WTC11 (cell line): ENCODE data around the gene RHOF. TPM values are rescaled to one million over a fixed set of nuclear protein-coding genes. Genes with fewer than 3 reads are reported as not detected.

Experiments
- CBFB ChIP-seq: sonication (generic); formaldehyde crosslinking; IDR thresholded peaks from 2 replicates; pipeline ENCODE4 v1.8.1; 2022; ENCODE audit warnings: mild to moderate bottlenecking, low read depth, missing genetic modification reagents
- CREM ChIP-seq: sonication (generic); formaldehyde crosslinking; IDR thresholded peaks from 2 replicates; pipeline ENCODE4 v1.8.1; 2022; ENCODE audit warnings: mild to moderate bottlenecking, missing genetic modification reagents, moderate library complexity
- GRHL2 ChIP-seq: fragments of 250-450 bp; sonication (Bioruptor Pico); IDR thresholded peaks from 2 replicates; pipeline ENCODE4 v1.8.0; 2022; ENCODE audit warnings: mild to moderate bottlenecking, moderate library complexity; ENCODE audit not compliant: insufficient replicate concordance, severe bottlenecking
- GTF2I ChIP-seq: fragments of 250-450 bp; sonication (Bioruptor Pico); conservative IDR thresholded peaks from 2 replicates; pipeline ENCODE4 v1.4.0; 2021; ENCODE audit warnings: mild to moderate bottlenecking
- IRF2 ChIP-seq: sonication (generic); formaldehyde crosslinking; IDR thresholded peaks from 2 replicates; pipeline ENCODE4 v1.8.0; 2022; ENCODE audit warnings: low read depth, missing genetic modification reagents, borderline replicate concordance
- MXD4 ChIP-seq: fragments of 250-450 bp; sonication (Bioruptor Pico); IDR thresholded peaks from 2 replicates; pipeline ENCODE4 v1.8.0; 2021; ENCODE audit warnings: mild to moderate bottlenecking, moderate library complexity, borderline replicate concordance
- NFATC4 ChIP-seq: fragments of 250-450 bp; sonication (Bioruptor Pico); IDR thresholded peaks from 2 replicates; pipeline ENCODE4 v1.9.0; 2021; ENCODE audit warnings: mild to moderate bottlenecking
- NFYB ChIP-seq: sonication (generic); formaldehyde crosslinking; conservative IDR thresholded peaks from 2 replicates; pipeline ENCODE4 v1.8.0; 2022; ENCODE audit warnings: low read depth, missing genetic modification reagents
- NR3C1 ChIP-seq: sonication (generic); formaldehyde crosslinking; conservative IDR thresholded peaks from 2 replicates; pipeline ENCODE4 v1.8.1; 2023; ENCODE audit warnings: low read depth, mild to moderate bottlenecking, missing genetic modification reagents
- OVOL2 ChIP-seq: fragments of 250-450 bp; sonication (Bioruptor Pico); IDR thresholded peaks from 2 replicates; pipeline ENCODE4 v1.9.0; 2021; ENCODE audit warnings: mild to moderate bottlenecking, borderline replicate concordance
- SMAD3 ChIP-seq: sonication (generic); formaldehyde crosslinking; IDR thresholded peaks from 2 replicates; pipeline ENCODE4 v1.8.0; 2022; ENCODE audit warnings: missing genetic modification reagents, mild to moderate bottlenecking, borderline replicate concordance
- SMAD4 ChIP-seq: sonication (generic); formaldehyde crosslinking; IDR thresholded peaks from 2 replicates; pipeline ENCODE4 v1.8.0; 2022; ENCODE audit warnings: mild to moderate bottlenecking, missing genetic modification reagents
- SOX15 ChIP-seq: fragments of 250-450 bp; sonication (Bioruptor Pico); IDR thresholded peaks from 2 replicates; pipeline ENCODE4 v1.9.0; 2021; ENCODE audit warnings: mild to moderate bottlenecking
- SP1 ChIP-seq: sonication (generic); formaldehyde crosslinking; conservative IDR thresholded peaks from 2 replicates; pipeline ENCODE4 v1.8.1; 2022; ENCODE audit warnings: missing genetic modification reagents
- TCF7 ChIP-seq: sonication (generic); formaldehyde crosslinking; IDR thresholded peaks from 2 replicates; pipeline ENCODE4 v1.8.0; 2022; ENCODE audit warnings: mild to moderate bottlenecking, low read depth, missing genetic modification reagents, moderate library complexity
- TEAD4 ChIP-seq: sonication (generic); formaldehyde crosslinking; IDR thresholded peaks from 2 replicates; pipeline ENCODE4 v1.8.0; 2022; ENCODE audit warnings: mild to moderate bottlenecking, missing genetic modification reagents
- ZBTB21 ChIP-seq: sonication (generic); formaldehyde crosslinking; IDR thresholded peaks from 2 replicates; pipeline ENCODE4 v1.8.1; 2023; ENCODE audit warnings: mild to moderate bottlenecking, missing genetic modification reagents, borderline replicate concordance
- ZNF671 ChIP-seq: fragments of 250-450 bp; sonication (Bioruptor Pico); IDR thresholded peaks from 2 replicates; pipeline ENCODE4 v1.8.0; 2021; ENCODE audit warnings: mild to moderate bottlenecking
- total RNA-seq: library from RNA; stranded (reverse); gene quantifications from 3 replicates; pipeline ENCODE4 v1.2.3, GENCODE V29; 2021
- TF ChIP-seq, protein P1 (sequence below): sonication (generic); formaldehyde crosslinking; IDR thresholded peaks from 2 replicates; pipeline ENCODE4 v1.8.1; 2022; ENCODE audit warnings: mild to moderate bottlenecking, missing genetic modification reagents, moderate library complexity, borderline replicate concordance
- TF ChIP-seq, protein P2 (sequence below): sonication (generic); formaldehyde crosslinking; IDR thresholded peaks from 2 replicates; pipeline ENCODE4 v1.8.1; 2023; ENCODE audit warnings: mild to moderate bottlenecking, moderate library complexity, missing genetic modification reagents
- TF ChIP-seq, protein P3 (sequence below): fragments of 250-450 bp; sonication (Bioruptor Pico); IDR thresholded peaks from 2 replicates; pipeline ENCODE4 v2.1.2; 2022; ENCODE audit warnings: mild to moderate bottlenecking, moderate library complexity
- TF ChIP-seq, protein P4 (sequence below): fragments of 250-450 bp; sonication (Bioruptor Pico); IDR thresholded peaks from 2 replicates; pipeline ENCODE4 v1.9.0; 2021; ENCODE audit warnings: moderate library complexity, mild to moderate bottlenecking, inconsistent platforms, borderline replicate concordance
- TF ChIP-seq, protein P5 (sequence below): fragments of 250-450 bp; sonication (Bioruptor Pico); IDR thresholded peaks from 2 replicates; pipeline ENCODE4 v1.8.0; 2021; ENCODE audit warnings: mild to moderate bottlenecking
- TF ChIP-seq, protein P6 (sequence below): sonication (generic); formaldehyde crosslinking; conservative IDR thresholded peaks from 2 replicates; pipeline ENCODE4 v1.8.1; 2022; ENCODE audit warnings: mild to moderate bottlenecking, missing genetic modification reagents
- TF ChIP-seq, protein P7 (sequence below): sonication (generic); formaldehyde crosslinking; IDR thresholded peaks from 2 replicates; pipeline ENCODE4 v1.8.1; 2023; ENCODE audit warnings: mild to moderate bottlenecking, missing genetic modification reagents, borderline replicate concordance
- TF ChIP-seq, protein P8 (sequence below): sonication (generic); formaldehyde crosslinking; IDR thresholded peaks from 2 replicates; pipeline ENCODE4 v1.8.0; 2022; ENCODE audit warnings: mild to moderate bottlenecking, missing genetic modification reagents

The RHOF gene
- total RNA-seq, 1 experiment from 2014 or later: 45.3 TPM

DNA sequence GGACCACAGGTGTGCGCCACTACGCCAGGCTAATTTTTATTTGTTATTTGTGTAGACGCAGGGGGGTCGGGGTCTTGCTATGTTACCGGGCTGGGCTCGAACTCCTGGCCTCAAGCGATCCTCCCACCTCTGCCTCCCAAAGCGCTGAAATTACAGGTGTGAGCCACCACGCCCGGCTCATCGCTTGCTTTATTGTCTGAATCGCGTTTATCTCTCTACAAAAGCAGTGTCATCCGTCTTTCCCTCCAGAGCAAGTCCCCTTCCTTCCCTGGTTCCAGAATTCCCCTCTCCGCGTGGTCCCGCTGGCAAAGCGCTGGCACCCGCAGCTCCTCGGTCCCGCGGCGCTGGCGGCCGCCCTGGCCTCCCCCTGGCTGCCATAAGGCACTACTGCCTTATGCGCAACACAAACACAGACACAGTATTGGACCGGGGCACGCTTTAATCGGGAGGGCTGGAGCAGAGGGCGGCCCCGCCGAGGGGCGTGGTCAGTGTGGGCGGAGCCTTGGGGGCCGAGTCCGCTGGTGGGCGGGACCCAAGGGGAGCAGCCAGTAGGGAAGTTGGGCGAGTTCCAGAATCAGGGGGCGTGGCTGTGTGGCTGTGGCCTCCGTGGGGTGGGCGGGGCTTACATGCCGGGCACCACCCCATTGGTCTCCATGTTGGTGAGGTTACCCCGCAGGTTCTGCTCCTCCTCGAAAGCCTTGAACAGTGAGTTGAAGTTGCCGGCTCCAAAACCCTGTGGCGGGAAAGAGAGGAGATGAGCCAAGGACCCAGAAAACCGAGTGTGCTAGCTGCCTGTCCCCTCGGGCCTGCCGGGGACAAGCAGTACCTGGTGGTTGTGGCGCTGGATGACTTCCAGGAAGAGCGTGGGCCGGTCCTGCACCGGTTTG is 45.9 kb upstream of the RHOF start (continued):
- TF ChIP-seq, protein P1, sequence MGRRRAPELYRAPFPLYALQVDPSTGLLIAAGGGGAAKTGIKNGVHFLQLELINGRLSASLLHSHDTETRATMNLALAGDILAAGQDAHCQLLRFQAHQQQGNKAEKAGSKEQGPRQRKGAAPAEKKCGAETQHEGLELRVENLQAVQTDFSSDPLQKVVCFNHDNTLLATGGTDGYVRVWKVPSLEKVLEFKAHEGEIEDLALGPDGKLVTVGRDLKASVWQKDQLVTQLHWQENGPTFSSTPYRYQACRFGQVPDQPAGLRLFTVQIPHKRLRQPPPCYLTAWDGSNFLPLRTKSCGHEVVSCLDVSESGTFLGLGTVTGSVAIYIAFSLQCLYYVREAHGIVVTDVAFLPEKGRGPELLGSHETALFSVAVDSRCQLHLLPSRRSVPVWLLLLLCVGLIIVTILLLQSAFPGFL (CRISPR knock-in tag): no peak
- TF ChIP-seq SMAD3 (CRISPR knock-in tag) (no peak), MXD4 (no peak), TEAD4 (CRISPR knock-in tag) (no peak), ZNF671 (CRISPR knock-in tag) (no peak), CBFB (CRISPR knock-in tag) (no peak), GTF2I (0 out of 2 replicates have a peak, but pooled peaks have one; percentile 54), SP1 (peak; percentile 94), CREM (no peak), OVOL2 (CRISPR knock-in tag) (no peak), TCF7 (CRISPR knock-in tag) (no peak), NFATC4 (CRISPR knock-in tag) (no peak), SMAD4 (CRISPR knock-in tag) (no peak), NFYB (CRISPR knock-in tag) (no peak), SOX15 (CRISPR knock-in tag) (no peak), ZBTB21 (CRISPR knock-in tag) (no peak), NR3C1 (CRISPR knock-in tag) (no peak), GRHL2 (no peak), IRF2 (CRISPR knock-in tag) (no peak)
- TF ChIP-seq, protein P2, sequence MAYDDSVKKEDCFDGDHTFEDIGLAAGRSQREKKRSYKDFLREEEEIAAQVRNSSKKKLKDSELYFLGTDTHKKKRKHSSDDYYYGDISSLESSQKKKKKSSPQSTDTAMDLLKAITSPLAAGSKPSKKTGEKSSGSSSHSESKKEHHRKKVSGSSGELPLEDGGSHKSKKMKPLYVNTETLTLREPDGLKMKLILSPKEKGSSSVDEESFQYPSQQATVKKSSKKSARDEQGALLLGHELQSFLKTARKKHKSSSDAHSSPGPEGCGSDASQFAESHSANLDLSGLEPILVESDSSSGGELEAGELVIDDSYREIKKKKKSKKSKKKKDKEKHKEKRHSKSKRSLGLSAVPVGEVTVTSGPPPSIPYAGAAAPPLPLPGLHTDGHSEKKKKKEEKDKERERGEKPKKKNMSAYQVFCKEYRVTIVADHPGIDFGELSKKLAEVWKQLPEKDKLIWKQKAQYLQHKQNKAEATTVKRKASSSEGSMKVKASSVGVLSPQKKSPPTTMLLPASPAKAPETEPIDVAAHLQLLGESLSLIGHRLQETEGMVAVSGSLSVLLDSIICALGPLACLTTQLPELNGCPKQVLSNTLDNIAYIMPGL: no peak
- TF ChIP-seq, protein P3, sequence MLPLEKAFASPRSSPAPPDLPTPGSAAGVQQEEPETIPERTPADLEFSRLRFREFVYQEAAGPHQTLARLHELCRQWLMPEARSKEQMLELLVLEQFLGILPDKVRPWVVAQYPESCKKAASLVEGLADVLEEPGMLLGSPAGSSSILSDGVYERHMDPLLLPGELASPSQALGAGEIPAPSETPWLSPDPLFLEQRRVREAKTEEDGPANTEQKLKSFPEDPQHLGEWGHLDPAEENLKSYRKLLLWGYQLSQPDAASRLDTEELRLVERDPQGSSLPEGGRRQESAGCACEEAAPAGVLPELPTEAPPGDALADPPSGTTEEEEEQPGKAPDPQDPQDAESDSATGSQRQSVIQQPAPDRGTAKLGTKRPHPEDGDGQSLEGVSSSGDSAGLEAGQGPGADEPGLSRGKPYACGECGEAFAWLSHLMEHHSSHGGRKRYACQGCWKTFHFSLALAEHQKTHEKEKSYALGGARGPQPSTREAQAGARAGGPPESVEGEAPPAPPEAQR (CRISPR knock-in tag): no peak
- TF ChIP-seq, protein P4, sequence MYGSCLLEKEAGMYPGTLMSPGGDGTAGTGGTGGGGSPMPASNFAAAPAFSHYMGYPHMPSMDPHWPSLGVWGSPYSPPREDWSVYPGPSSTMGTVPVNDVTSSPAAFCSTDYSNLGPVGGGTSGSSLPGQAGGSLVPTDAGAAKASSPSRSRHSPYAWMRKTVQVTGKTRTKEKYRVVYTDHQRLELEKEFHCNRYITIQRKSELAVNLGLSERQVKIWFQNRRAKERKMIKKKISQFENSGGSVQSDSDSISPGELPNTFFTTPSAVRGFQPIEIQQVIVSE (CRISPR knock-in tag): no peak
- TF ChIP-seq, protein P5, sequence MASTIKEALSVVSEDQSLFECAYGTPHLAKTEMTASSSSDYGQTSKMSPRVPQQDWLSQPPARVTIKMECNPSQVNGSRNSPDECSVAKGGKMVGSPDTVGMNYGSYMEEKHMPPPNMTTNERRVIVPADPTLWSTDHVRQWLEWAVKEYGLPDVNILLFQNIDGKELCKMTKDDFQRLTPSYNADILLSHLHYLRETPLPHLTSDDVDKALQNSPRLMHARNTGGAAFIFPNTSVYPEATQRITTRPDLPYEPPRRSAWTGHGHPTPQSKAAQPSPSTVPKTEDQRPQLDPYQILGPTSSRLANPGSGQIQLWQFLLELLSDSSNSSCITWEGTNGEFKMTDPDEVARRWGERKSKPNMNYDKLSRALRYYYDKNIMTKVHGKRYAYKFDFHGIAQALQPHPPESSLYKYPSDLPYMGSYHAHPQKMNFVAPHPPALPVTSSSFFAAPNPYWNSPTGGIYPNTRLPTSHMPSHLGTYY: no peak
- TF ChIP-seq, protein P6, sequence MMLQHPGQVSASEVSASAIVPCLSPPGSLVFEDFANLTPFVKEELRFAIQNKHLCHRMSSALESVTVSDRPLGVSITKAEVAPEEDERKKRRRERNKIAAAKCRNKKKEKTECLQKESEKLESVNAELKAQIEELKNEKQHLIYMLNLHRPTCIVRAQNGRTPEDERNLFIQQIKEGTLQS: no peak
- TF ChIP-seq, protein P7, sequence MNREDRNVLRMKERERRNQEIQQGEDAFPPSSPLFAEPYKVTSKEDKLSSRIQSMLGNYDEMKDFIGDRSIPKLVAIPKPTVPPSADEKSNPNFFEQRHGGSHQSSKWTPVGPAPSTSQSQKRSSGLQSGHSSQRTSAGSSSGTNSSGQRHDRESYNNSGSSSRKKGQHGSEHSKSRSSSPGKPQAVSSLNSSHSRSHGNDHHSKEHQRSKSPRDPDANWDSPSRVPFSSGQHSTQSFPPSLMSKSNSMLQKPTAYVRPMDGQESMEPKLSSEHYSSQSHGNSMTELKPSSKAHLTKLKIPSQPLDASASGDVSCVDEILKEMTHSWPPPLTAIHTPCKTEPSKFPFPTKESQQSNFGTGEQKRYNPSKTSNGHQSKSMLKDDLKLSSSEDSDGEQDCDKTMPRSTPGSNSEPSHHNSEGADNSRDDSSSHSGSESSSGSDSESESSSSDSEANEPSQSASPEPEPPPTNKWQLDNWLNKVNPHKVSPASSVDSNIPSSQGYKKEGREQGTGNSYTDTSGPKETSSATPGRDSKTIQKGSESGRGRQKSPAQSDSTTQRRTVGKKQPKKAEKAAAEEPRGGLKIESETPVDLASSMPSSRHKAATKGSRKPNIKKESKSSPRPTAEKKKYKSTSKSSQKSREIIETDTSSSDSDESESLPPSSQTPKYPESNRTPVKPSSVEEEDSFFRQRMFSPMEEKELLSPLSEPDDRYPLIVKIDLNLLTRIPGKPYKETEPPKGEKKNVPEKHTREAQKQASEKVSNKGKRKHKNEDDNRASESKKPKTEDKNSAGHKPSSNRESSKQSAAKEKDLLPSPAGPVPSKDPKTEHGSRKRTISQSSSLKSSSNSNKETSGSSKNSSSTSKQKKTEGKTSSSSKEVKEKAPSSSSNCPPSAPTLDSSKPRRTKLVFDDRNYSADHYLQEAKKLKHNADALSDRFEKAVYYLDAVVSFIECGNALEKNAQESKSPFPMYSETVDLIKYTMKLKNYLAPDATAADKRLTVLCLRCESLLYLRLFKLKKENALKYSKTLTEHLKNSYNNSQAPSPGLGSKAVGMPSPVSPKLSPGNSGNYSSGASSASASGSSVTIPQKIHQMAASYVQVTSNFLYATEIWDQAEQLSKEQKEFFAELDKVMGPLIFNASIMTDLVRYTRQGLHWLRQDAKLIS (CRISPR knock-in tag): no peak
- TF ChIP-seq, protein P8, sequence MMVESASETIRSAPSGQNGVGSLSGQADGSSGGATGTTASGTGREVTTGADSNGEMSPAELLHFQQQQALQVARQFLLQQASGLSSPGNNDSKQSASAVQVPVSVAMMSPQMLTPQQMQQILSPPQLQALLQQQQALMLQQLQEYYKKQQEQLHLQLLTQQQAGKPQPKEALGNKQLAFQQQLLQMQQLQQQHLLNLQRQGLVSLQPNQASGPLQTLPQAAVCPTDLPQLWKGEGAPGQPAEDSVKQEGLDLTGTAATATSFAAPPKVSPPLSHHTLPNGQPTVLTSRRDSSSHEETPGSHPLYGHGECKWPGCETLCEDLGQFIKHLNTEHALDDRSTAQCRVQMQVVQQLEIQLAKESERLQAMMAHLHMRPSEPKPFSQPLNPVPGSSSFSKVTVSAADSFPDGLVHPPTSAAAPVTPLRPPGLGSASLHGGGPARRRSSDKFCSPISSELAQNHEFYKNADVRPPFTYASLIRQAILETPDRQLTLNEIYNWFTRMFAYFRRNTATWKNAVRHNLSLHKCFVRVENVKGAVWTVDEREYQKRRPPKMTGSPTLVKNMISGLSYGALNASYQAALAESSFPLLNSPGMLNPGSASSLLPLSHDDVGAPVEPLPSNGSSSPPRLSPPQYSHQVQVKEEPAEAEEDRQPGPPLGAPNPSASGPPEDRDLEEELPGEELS (CRISPR knock-in tag): no peak
